GM18519 (cell line): ENCODE measurements around the gene TKFC.

Source experiments
- ATAC-seq: cut with Tn5 transposase; IDR thresholded peaks from one replicate; pipeline ENCODE4 v1.9.1; 2021; ENCODE audit warnings: mild to moderate bottlenecking, moderate library complexity; ENCODE audit not compliant: unreplicated experiment, low FRiP score

TKFC gene

DNA sequence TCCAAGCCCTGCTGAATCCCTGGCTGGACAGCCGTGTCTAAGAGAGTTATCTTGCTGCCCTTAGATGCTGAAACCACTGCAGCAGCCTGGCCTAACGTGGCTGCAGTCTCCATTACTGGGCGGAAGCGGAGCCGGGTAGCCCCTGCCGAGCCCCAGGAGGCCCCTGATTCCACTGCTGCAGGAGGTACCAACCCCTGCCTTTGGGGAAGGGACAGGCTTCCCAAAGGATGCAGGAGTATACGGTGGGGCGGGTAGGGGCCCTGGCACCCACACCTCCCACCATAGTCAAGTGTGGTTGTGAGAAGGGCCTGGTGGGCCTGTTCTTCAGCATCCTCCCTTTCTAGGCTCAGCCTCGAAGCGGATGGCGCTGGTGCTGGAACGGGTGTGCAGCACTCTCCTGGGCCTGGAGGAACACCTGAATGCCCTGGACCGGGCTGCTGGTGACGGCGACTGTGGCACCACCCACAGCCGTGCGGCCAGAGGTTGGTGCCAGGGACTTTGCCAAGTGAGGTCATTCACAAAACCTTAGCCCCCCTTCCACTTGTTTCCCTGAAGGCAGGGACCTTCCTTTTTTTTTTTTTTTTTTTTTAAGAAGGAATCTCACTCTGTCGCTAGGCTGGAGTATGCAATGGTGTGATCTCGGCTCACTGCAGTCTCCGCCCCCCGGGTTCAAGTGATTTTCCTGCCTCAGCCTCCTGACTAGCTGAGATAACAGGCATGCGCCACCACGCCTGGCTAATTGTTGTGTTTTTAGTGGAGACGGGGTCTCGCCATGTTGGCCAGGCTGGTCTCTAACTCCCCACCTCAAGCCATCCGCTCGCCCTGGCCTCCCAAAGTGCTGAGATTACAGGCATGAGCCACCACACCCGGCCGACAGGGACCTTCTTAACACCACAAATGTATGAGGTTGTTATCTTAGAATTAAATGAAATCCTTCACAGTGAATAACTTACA, 11.0 kb downstream of the TKFC start:
- ATAC-seq = no peak

GRCh38 chr11:61345170-61345610, 12.2 kb downstream of the TKFC start:
- no peak for ATAC-seq

DNA sequence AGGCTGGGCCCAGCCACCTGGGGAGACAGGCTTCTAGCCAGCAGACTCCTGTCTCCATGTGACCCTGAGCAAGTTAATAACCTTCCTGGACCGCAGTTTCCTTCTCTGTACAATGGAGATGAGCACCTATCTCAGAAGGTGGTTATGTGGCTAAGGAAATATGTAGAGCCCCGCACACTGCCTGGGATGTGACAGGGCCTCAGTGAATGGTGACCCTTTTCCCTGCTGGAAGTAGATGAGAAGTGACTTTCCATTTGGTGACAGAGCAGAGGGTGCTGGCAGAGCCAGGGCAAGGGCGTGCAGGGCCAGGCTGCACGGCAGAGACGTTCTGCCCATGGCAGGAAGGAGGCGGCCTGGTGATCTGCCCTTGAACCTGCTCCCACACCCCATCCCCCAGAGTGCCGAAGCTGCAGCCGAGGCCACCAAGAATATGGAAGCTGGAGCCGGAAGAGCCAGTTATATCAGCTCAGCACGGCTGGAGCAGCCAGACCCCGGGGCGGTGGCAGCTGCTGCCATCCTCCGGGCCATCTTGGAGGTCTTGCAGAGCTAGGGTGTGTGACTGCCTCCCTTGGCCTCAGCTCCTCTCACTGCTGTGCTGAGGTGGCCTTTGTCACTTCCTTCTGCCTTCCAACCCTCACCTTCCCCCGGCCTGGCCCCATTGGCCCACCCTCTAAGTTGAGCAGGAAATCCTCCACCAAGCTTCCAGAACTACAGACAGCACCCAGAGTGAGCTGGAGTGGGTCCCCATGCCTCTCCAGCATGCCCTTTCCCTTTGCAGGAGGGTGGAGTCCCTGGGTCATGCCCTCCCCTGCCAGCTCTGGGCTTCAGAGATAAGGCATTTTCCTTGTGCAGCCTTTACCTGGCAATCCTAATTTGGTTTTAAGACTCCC, 13.2 kb downstream of the TKFC start:
- no peak for ATAC-seq

- no peak for ATAC-seq
These were observed 15.0 kb downstream of the TKFC start for GRCh38 chr11:61347916-61348461.

- ATAC-seq = no peak
These were observed 16.2 kb downstream of the TKFC start for GRCh38 chr11:61349189-61349751.

DNA sequence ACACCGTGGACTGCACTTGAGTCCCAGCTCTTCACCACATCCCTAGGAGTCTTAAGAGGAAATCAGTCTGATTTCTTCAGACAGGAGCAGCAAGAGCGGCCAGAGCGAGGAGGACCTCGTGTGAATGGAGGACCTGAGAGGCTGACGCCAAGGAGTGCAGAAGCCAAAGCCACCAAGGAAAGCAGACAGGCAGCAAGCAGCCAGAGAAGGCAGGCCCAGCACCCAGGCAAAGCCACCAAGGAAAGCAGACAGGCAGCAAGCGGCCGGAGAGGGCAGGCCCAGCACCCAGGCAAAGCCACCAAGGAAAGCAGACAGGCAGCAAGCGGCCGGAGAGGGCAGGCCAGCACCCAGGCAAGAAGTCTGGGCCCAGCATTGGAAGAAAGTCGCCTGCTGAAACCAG, 16.9 kb downstream of the TKFC start:
- ATAC-seq = no peak

DNA sequence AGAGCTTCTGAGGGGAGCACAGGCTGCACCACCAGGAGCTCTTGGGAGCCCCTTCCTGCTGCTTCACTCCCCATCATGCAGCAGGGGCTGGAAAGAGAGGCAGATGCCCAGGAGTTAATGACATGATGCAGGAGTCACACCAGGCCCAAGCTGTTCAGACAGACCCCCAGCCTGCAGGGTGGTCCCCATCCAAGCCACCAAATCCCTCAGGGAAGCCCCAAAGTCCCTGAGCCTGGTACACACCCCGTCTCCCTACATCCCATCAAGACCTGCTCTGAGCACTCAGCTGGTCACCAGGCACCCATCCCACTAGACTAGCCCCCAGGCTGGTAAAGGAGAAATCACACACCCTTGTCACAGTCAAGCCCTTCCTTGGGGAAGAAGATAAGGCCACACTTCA, 17.3 kb downstream of the TKFC start:
- ATAC-seq = no peak

- ATAC-seq = no peak
These were observed 17.8 kb downstream of the TKFC start for GRCh38 chr11:61350803-61351202.

GRCh38 chr11:61352038-61352437, 19.0 kb downstream of the TKFC start:
- no peak for ATAC-seq

DNA sequence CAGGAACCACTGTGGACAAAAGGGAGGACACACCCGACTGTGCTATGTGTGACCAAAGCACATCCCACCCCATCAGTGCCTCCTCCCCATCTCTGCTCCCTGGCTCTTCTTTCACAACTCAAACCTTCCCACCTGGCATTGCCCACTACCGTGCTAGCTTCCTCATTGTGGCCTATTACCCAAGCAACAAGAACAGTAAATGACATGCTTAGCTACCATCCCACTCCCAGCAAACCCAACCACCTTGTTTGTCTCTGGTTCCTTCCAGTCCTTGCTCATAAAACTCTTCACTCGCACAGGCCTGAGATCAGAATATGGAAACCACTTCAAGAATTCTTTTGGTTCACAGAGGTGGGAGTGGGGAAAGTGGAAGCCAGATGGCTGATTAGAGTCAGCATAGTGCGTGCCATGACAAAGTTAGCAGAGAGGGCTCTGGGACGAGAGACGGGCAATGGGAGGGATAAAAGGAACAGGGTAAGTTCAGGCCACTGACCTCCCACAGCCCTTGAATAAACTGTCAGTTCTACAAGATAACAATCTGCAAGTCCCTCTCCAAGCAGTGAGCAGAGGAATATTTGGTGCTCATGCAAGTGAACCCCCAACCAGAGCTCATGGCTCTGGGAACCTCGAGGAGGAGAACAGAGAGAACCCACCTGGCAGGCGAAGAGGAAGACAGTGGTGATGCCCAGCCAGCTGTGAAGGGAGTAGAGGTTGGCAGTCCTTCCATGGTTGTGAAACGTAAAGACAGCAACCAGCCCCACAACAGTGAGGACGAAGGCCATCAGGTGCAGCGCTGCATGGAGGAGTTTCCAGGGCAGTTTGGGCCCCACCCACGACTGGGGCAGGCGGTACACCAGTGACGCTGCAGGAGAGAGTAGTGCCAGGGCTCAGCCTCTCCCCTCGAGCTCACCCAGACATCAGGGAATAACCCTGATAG, 20.4 kb downstream of the TKFC start:
- no peak for ATAC-seq

- no peak for ATAC-seq
These were observed 21.2 kb downstream of the TKFC start for GRCh38 chr11:61354208-61354607.

GRCh38 chr11:61356706-61357105, 23.7 kb downstream of the TKFC start:
- ATAC-seq = no peak

DNA sequence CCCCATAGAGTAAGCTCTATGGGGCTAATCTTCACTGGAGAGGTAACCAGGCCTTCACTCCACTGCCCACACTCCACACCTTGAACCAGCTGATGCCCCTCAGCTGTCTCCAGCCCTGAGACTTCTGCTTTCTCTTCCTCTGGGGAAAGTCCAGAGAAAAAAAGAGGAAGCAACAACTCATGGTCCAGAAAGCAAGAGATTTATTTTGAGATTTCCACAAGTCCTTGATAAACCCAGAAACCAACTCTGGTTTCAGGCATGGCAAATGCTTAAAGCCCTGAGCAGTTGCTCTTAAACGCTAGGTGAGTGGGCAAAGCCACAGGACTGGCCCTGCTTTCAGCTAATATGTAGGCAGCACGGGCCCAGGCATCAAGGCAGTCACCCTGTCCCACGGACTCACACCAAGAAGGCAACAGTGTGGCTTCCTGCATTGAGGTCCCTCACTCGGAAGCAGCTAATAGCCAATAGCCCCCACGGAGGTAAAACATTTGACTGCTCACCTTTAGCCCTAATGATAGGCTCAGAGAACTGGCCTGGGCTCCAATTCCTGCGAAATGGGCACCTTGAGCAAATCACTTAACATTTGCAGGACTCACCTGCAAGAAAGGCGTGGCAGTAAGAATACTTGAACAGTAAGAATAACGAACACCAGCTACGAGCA, 24.3 kb downstream of the TKFC start:
- ATAC-seq = no peak

DNA sequence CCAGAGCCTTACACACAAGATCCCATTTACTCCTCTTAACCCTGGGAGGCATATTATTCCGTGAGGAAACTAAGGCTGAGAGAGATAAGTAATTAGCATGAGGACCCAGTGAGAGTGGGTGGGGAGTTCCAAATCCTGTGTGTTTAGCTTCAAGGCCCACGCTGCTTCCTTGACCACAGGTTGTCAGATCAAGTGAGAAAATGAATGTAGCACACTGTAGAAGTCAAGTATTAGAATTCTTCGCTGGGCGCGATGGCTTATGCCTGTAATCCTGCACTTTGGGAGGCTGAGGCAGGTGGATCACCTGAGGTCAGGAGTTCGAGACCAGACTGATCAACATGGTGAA, 24.8 kb downstream of the TKFC start:
- no peak for ATAC-seq

DNA sequence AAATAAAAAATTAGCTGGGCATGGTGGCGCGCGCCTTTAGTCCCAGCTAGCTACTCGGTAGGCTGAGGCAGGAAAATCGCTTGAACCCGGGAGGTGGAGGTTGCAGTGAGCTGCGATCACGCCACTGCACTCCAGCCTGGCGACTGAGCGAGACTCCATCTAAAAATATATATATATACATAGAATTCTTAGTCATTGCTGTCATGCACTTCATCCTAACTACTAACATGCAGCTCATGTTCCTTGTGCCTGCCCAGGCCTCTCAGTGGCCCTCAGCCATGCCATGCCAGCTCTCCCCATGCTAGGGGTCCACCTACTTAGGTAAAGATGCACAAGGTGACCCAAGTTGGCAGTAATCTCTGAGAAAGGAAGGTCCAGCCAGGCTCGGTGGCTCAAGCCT, 25.5 kb downstream of the TKFC start:
- ATAC-seq = no peak

DNA sequence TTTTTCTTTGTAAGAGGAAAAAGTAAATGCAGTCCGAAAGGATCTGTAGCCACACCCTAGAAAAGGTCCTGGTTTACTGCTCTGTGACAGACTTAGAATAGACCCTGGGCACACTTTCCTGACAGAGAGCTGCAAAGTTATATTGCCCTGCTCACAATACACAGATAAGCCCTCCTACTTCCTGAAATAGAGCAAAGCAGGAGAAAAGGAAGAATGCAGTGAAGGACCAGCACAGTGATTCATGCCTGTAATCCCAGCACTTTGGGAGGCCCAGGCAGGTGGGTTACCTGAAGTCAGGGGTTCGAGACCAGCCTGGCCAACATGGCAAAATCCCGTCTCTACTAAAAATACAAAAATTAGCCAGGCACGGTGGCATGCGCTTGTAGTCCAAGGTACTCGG, 26.5 kb downstream of the TKFC start:
- ATAC-seq = no peak

- ATAC-seq = no peak
These were observed 28.3 kb downstream of the TKFC start for GRCh38 chr11:61361237-61361740.

- ATAC-seq = peak; percentile 76
These were observed 28.9 kb downstream of the TKFC start, which contains the start of the genes CYB561A3 and TMEM138 for GRCh38 chr11:61361741-61362541. TSS of gene CYB561A3 (minus strand) at chr11:61361882. CDS start at chr11:61356713, 5,169 bp downstream. TSS of gene TMEM138 (plus strand) at chr11:61362374. CDS start at chr11:61364391, 2,017 bp downstream.
